Measurements from ENCODE around the gene NLGN4Y. TPM values are rescaled to one million over a fixed set of nuclear protein-coding genes. Genes with fewer than 3 reads are reported as not detected.

NLGN4Y gene
- total and polyA plus RNA-seq, 2 of the 4 experiments (the other 2 are of a cell fraction) = not detected

DNA sequence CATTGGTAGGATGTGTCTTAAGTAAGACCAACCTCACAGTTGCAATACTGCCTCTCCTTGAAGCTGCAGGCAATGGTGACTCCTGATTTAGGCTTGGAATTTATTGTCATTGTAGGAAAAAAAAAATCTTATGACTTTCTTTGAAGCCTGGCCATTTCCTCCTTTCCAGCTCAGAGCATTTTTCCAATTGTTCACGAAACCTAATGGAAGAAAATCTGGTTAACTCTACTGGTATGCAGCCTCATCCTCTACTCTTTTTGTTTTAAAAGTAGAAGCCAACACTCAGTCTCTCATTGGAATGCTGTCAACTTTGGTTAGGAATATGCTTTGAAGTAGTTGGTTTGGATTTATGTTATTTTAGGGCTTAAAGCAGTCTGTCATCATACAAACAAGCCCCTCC lies 298.6 kb downstream of the NLGN4Y start:
- no peak overlapping the region for H3K9ac ChIP-seq (ENCODE audit: low read depth, low read length)
- no peaks in the 10 kb centered on the region for H4K20me1 ChIP-seq (ENCODE audit: insufficient read depth, low read length)
- DNase-seq = no peak
- no peak overlapping the region for H2AK9ac ChIP-seq (replicated peaks; ENCODE audit: low read depth, low read length, poor library complexity)
- ChIA-PET CTCF (no interaction called here), POLR2A (ENCODE audit: unreplicated experiment) (no interaction called here)
- no peak overlapping the region for H3K4ac ChIP-seq (ENCODE audit: low read depth, low read length)
- no CpG with 5 or more reads among the region's 1 CpG for WGBS, 2 experiments (ENCODE audit: extremely low coverage in 2 of 2, insufficient read length in 1 of 2)
- H3K4me2 ChIP-seq (ENCODE audit: low read depth, low read length) = no peak overlapping the region
- no peak overlapping the region for H3K27ac ChIP-seq (ENCODE audit: insufficient read depth, low read length)
- no peak overlapping the region for H3K14ac ChIP-seq (replicated peaks; ENCODE audit: low read depth, low read length)
- no peak overlapping the region for H2BK20ac ChIP-seq (ENCODE audit: low read depth, low read length)
- ATAC-seq (ENCODE audit: low read depth) = no peak
- H2AFZ ChIP-seq (replicated peaks; ENCODE audit: low read length, poor library complexity) = no peak overlapping the region
- TF ChIP-seq, protein P1, sequence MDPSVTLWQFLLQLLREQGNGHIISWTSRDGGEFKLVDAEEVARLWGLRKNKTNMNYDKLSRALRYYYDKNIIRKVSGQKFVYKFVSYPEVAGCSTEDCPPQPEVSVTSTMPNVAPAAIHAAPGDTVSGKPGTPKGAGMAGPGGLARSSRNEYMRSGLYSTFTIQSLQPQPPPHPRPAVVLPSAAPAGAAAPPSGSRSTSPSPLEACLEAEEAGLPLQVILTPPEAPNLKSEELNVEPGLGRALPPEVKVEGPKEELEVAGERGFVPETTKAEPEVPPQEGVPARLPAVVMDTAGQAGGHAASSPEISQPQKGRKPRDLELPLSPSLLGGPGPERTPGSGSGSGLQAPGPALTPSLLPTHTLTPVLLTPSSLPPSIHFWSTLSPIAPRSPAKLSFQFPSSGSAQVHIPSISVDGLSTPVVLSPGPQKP (IDR thresholded peaks at IDR 0.05; ENCODE audit: borderline replicate concordance, low read depth, low read length) = no peak
- TF ChIP-seq MAFK (IDR thresholded peaks at IDR 0.05; ENCODE audit: low read depth, low read length) = no peak
- TF ChIP-seq, protein P2, sequence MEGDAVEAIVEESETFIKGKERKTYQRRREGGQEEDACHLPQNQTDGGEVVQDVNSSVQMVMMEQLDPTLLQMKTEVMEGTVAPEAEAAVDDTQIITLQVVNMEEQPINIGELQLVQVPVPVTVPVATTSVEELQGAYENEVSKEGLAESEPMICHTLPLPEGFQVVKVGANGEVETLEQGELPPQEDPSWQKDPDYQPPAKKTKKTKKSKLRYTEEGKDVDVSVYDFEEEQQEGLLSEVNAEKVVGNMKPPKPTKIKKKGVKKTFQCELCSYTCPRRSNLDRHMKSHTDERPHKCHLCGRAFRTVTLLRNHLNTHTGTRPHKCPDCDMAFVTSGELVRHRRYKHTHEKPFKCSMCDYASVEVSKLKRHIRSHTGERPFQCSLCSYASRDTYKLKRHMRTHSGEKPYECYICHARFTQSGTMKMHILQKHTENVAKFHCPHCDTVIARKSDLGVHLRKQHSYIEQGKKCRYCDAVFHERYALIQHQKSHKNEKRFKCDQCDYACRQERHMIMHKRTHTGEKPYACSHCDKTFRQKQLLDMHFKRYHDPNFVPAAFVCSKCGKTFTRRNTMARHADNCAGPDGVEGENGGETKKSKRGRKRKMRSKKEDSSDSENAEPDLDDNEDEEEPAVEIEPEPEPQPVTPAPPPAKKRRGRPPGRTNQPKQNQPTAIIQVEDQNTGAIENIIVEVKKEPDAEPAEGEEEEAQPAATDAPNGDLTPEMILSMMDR (conservative IDR thresholded peaks at IDR 0.05; ENCODE audit: low read depth, low read length) = no peak
- no peak for TF ChIP-seq SMC3 (IDR thresholded peaks at IDR 0.05; ENCODE audit: low read depth, low read length)
- no peak for TF ChIP-seq BHLHE40 (IDR thresholded peaks at IDR 0.05; ENCODE audit: low read depth, low read length)
- no peak for TF ChIP-seq MXI1 (IDR thresholded peaks at IDR 0.05; ENCODE audit: borderline replicate concordance, low read depth, low read length)
- TF ChIP-seq RAD21 (IDR thresholded peaks at IDR 0.05; ENCODE audit: low read length) = no peak
- no peak for TF ChIP-seq MAZ (IDR thresholded peaks at IDR 0.05; ENCODE audit: borderline replicate concordance, low read depth, low read length)
- TF ChIP-seq RFX5 (IDR thresholded peaks at IDR 0.05; ENCODE audit: low read depth, low read length) = no peak
- TF ChIP-seq FOS (IDR thresholded peaks at IDR 0.05; ENCODE audit: low read depth, low read length) = no peak
- no peak for TF ChIP-seq CEBPB (IDR thresholded peaks at IDR 0.05; ENCODE audit: low read depth, low read length)
- TF ChIP-seq POLR2A (IDR thresholded peaks at IDR 0.05; ENCODE audit: low read depth, low read length) = no peak
- TF ChIP-seq NFE2L2 (IDR thresholded peaks at IDR 0.05; ENCODE audit: low read depth, low read length) = no peak
- no peak for TF ChIP-seq CHD1 (IDR thresholded peaks at IDR 0.05; ENCODE audit: low read depth, low read length)
- no peak for TF ChIP-seq RCOR1 (IDR thresholded peaks at IDR 0.05; ENCODE audit: insufficient replicate concordance, low read length)
- TF ChIP-seq, protein P3, sequence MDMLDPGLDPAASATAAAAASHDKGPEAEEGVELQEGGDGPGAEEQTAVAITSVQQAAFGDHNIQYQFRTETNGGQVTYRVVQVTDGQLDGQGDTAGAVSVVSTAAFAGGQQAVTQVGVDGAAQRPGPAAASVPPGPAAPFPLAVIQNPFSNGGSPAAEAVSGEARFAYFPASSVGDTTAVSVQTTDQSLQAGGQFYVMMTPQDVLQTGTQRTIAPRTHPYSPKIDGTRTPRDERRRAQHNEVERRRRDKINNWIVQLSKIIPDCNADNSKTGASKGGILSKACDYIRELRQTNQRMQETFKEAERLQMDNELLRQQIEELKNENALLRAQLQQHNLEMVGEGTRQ (IDR thresholded peaks at IDR 0.05; ENCODE audit: low read depth, low read length) = no peak
- no peak overlapping the region for H4K8ac ChIP-seq (ENCODE audit: low read depth in 2 of 2, low read length in 2 of 2)
- H3K18ac ChIP-seq (ENCODE audit: low read depth, low read length) = no peak overlapping the region
- H2BK120ac ChIP-seq (ENCODE audit: low read depth, low read length) = no peak overlapping the region
- H3K4me1 ChIP-seq (ENCODE audit: control insufficient read depth, insufficient read depth, low read length) = no peaks in the 10 kb centered on the region
- no peak overlapping the region for H4K5ac ChIP-seq (ENCODE audit: low read depth, low read length)
- H3K9me1 ChIP-seq (ENCODE audit: insufficient read depth, low read length) = no peaks in the 10 kb centered on the region
- H3K27me3 ChIP-seq (ENCODE audit: control insufficient read depth, insufficient read depth, low read length) = no peaks in the 10 kb centered on the region
- H3K9me3 ChIP-seq (ENCODE audit: control insufficient read depth, insufficient read depth, low read length) = no peaks in the 10 kb centered on the region
- BruUV-seq (replicated peaks) = no TSS peak
- H2BK5ac ChIP-seq (ENCODE audit: low read depth, low read length, poor library complexity, severe bottlenecking) = no peak overlapping the region
- H4K91ac ChIP-seq (ENCODE audit: insufficient read depth, low read depth, low read length) = no peak overlapping the region
- intact Hi-C loops (cut with micrococcal nuclease) = no loop called here
- in situ Hi-C loops (cut with MboI; ENCODE audit: low sequenced_read_pairs) = no loop called here
- no peaks in the 10 kb centered on the region for H3K36me3 ChIP-seq (ENCODE audit: control insufficient read depth, insufficient read depth, low read length)
- H3K23ac ChIP-seq (ENCODE audit: low read depth, low read length) = no peak overlapping the region
- no peak overlapping the region for H3K4me3 ChIP-seq (ENCODE audit: insufficient read depth, low read depth, low read length)
- H2AK5ac ChIP-seq (ENCODE audit: low read depth, low read length) = no peak overlapping the region
- dilution Hi-C loops (cut with HindIII; ENCODE audit: low sequenced_read_pairs, unreplicated experiment) = no loop called here
- no peak overlapping the region for H3K56ac ChIP-seq (ENCODE audit: extremely low read depth, insufficient read depth, low read length)
- no peak overlapping the region for H2BK15ac ChIP-seq (ENCODE audit: low read depth, low read length)
- no peaks in the 10 kb centered on the region for H3K79me1 ChIP-seq (ENCODE audit: low read depth in 1 of 2, low read length in 2 of 2)

Data from IMR-90 (cell line).